Kidney epithelial cell (primary cell): ENCODE measurements around the gene PRRC2B. TPM values are rescaled to one million over a fixed set of nuclear protein-coding genes. Genes with fewer than 3 reads are reported as not detected.
"Not testable (repeated sequence)": the region's sequence is repeated elsewhere in the genome, so short reads cannot be mapped to it uniquely, and the experiment has no call there.

Source experiments
- DNase-seq: peaks from one replicate; pipeline ENCODE4 v3.0.0-alpha.2; 2010; ENCODE audit warnings: low read depth
- H3K27me3 ChIP-seq: 2 replicates; pipeline ENCODE4 v1.6.0; 2011; ENCODE audit warnings: low read length; ENCODE audit not compliant: control insufficient read depth, insufficient read depth
- H3K36me3 ChIP-seq: 2 replicates; pipeline ENCODE4 v1.5.1; 2011; ENCODE audit warnings: low read length; ENCODE audit not compliant: control insufficient read depth, insufficient read depth
- H3K4me3 ChIP-seq: 2 replicates; pipeline ENCODE4 v1.5.1; 2011; ENCODE audit warnings: low read depth, mild to moderate bottlenecking, control low read depth, low read length
- CTCF ChIP-seq: IDR thresholded peaks from 2 replicates; pipeline ENCODE4 v1.5.1; 2011; ENCODE audit warnings: mild to moderate bottlenecking, moderate library complexity, low read length, control low read depth, inconsistent platforms; ENCODE audit not compliant: insufficient read depth, poor library complexity, severe bottlenecking
- total RNA-seq: library from RNA; depleted of rRNA; stranded (reverse); fragments of >200 nt; gene quantifications from 2 replicates; pipeline ENCODE4 v1.2.3, GENCODE V29; 2015

The PRRC2B gene
- total RNA-seq, 1 donor from 2014 or later = 158 TPM

- H3K27me3 ChIP-seq = no peaks in the 10 kb centered on the region
- TF ChIP-seq CTCF = no peak
- no peaks in the 10 kb centered on the region for H3K36me3 ChIP-seq
- H3K4me3 ChIP-seq = no peak overlapping the region
- DNase-seq = no peak
Observed at GRCh38 chr9:131349522-131349880, 44.4 kb upstream of the PRRC2B start.

GRCh38 chr9:131349881-131350563 is 43.9 kb upstream of the PRRC2B start:
- DNase-seq = no peak
- Histone ChIP-seq H3K27me3 (no peaks in the 10 kb centered on the region), H3K4me3 (no peak overlapping the region), H3K36me3 (no peaks in the 10 kb centered on the region)
- TF ChIP-seq CTCF = peak; percentile 91

- DNase-seq, H3K27me3 ChIP-seq, H3K36me3 ChIP-seq: not testable (repeated sequence)
Observed at GRCh38 chr9:131356479-131356878, 37.4 kb upstream of the PRRC2B start.

GRCh38 chr9:131358556-131358955 is 35.3 kb upstream of the PRRC2B start:
- H3K4me3 ChIP-seq = no peak overlapping the region
- TF ChIP-seq CTCF = no peak
- no peaks in the 10 kb centered on the region for H3K27me3 ChIP-seq
- no peaks in the 10 kb centered on the region for H3K36me3 ChIP-seq
- no peak for DNase-seq

More at GRCh38 chr9:131356479-131356878, 37.4 kb upstream of the PRRC2B start:
- H3K4me3 ChIP-seq = not testable (repeated sequence)

- no peak for TF ChIP-seq CTCF
- DNase-seq = no peak
- no peaks in the 10 kb centered on the region for H3K27me3 ChIP-seq
- no peak overlapping the region for H3K4me3 ChIP-seq
- no peaks in the 10 kb centered on the region for H3K36me3 ChIP-seq
Observed at GRCh38 chr9:131361202-131361833, 32.6 kb upstream of the PRRC2B start.

GRCh38 chr9:131365546-131365945 is 28.3 kb upstream of the PRRC2B start:
- H3K4me3 ChIP-seq = no peak overlapping the region
- H3K27me3 ChIP-seq = no peaks in the 10 kb centered on the region
- H3K36me3 ChIP-seq = no peaks in the 10 kb centered on the region
- no peak for TF ChIP-seq CTCF
- no peak for DNase-seq
